Fibroblast of skin of left biceps (primary cell): ENCODE measurements around the gene SCN8A.

ENCODE experiments used
- DNase-seq, 2 experiments: peaks; one replicate each; pipeline ENCODE4 v3.0.0-alpha.2; 2013; ENCODE audit warnings: low read depth in 2 of 2

SCN8A gene

DNA sequence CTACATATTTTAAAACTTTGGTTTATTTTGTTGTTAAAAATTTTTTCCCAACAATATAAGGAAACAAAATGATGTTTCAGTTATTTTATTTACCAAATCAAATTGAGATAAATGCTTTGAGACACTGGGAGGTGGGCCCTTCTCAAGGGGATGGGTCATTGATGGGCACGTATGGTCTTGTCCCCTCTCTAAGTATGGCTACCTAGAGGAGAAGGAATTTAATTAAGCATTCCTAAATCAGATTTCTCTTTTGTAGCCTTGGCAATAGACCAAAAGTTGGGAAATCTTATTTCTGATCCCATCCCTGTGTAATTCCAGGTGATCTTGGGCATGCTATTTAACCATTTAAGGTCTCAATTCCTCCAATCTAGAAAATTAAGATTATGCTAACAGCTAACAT, 79.0 kb downstream of the SCN8A start:
- DNase-seq: no peak

GRCh38 chr12:51672334-51672733, 81.3 kb downstream of the SCN8A start:
- no peak for DNase-seq

- no peak for DNase-seq
These were observed 84.2 kb downstream of the SCN8A start for GRCh38 chr12:51675071-51675803.

- no peak for DNase-seq
These were observed 85.8 kb downstream of the SCN8A start for GRCh38 chr12:51676875-51677274.

DNA sequence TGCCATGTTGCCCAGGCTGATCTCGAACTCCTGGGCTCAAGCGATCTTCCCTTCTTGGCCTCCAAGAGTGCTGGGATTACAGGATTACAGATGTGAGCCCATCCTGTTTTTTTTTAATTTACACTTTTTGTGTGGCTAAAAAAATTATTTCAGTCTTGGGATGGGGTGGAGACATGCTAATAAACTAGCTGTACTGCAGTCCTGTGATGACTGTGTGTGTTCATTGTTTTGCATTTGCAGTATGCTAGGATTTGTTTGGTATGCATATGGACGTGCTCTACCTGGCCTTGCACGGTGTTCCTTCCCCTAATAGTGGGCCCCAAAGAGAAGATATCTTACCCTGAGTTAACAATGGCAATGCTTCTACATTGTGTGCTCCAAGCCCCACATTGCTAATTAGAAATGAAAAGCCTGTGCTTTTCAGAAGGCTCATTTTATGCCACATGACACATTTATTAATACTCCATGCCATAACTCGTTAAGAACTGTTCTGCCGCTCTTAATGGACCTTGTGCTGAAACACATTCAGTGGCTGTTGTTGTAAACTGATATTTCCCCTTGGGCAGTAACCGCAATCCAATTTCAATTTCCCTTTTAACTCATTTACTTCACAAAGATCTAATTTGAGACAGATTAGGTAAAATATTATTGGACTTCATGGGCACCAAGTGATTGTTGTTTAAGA, 86.4 kb downstream of the SCN8A start:
- DNase-seq: no peak

DNA sequence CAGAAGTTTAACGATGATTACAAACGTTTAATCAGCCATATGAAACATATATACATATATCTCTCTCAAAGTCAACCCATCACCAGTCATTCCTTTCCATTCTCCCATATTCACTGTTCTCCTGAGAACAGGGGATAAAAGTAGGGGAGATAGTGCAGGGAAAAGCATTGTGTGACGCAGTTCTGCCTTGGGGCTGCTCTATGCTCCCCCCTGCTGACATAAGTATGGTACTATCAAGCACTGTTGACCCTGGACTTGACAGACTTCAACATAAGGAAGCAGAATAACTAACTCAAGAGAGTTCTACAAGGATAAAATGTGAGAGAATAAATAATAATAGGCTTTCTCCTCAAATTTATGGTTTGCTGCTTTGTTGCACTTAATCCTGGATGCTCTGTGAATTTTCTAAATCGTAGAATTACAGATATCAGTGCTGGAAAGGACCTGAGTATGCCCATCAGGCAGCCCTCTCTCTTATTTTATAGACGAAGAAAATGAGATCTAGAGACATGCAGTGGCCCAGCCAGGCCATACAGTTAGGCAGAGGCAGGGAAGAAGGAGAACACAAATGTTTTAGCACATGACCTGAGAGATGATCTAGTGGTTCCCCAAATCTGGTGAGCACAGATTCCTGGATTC, 87.2 kb downstream of the SCN8A start:
- no peak for DNase-seq

DNA sequence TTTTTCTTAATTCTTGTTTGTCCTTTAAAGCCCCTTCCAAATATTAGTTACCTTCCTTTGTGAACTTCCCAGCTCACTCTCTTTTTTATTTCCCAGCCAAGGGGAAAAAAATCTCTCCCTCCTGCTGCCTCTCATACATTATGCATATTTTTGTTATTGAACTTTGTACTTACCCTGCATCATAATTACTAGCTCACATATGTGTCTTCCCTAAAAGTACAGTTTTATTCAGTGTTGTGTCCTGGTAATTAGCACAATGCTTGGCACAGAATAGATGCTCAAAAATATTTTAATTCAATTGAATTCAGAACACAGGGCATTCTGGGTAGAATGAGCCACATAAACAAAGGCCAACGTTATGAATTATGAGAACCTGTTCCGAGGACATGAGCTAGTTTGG, 91.9 kb downstream of the SCN8A start:
- DNase-seq: no peak

DNA sequence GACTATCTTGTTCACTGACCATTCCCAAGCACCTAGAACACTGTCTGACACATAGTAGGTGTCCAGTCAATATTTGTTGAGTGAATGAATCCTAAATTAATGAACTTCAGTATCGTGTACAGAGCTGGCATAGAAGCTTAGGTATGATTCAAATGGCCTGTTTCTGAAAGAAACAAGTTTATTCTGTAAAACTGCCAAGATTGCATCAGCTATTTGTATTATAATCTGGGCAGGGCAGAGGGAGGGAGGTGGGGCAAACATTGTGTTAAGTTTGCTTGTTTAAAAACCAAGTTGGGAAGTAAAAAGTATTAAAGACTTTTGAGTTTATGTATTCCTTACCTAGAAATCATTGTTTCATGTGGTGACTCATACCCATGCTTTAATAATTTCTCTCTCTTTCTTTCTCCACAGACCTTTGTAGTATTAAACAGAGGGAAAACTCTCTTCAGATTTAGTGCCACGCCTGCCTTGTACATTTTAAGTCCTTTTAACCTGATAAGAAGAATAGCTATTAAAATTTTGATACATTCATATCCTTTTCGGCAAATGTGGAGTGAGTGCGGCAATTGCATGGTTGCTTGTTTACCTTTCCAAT, 92.8 kb downstream of the SCN8A start:
- DNase-seq: no peak

DNA sequence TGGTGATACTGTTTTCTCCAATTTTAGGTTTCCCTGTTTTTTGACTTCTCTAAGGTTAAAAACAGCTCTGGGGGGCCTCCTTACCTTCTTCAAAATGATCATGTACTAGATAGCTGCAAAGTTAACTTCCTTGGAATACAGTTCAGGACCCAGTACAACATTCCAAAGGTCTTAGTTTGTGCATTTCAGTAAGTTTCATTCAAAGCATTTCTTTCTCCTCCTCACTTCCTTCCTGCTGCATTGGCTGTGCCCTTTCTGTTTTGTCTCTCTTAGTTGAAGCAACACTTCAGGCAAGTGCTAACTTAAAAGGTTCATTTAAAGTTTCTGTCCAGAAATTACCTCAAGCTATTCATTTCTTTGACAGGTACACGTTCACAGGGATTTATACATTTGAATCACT, 95.7 kb downstream of the SCN8A start:
- DNase-seq: peak in 1 of 2 experiments; percentile 36

- DNase-seq: peak; percentile 45 to 47
These were observed 96.1 kb downstream of the SCN8A start for GRCh38 chr12:51687177-51687576.

DNA sequence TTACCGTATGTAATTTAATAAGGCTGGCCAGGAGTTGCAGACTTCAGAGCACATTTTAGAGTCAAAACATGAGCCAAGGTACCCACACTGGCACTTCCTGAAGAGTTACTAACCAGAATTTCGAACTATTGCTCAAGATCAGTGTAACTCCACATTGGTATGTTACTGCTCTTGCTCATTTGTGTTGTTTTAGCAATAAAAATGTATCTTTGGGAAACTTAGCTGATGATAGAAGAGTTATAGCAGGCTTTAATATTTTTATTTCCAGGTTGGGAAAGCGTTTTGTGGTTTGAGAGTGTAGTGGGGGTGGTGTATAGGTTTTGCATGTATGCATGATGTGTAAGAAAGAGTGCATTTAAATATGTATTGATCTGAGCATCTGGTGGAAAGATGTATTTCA, 96.6 kb downstream of the SCN8A start:
- peak; percentile 89 to 91 for DNase-seq

DNA sequence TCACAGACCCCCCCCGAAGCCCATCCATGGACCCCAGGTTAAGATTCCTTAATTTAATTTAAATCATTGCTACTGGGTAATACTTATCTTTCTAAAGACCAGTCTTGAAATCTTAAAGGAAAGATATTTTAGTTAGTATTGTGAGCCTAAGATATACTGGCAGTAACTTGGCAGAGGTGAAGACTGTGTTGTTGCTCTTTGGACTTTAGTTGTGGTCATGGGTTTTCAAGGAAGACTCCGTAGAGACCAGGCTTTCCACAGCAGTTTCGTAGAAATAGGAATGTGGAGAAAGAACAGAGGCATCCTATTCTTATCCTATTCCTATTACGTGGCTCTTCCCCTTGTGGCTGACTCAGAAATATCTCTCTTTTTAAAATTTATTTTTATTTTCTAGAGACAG, 99.0 kb downstream of the SCN8A start:
- DNase-seq: no peak

DNA sequence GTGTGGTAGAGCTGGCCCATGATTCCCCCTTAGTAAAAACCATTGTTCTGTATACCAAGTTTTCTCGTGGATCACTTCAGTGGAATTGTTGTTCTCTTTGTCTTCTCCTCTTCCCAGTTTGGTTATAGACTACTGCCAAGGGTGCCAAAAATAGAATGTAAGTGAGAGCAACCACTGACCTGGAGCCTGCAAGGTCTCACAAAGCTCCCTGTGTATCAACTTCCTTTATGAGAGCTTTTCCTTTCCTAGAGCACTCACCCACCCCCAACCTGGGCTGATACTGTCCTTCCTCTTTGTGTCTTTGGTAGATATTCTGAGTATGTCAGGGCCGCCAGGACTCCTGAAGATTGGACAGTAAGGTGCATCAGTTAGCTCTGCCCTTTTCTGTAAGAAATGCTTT, 101.0 kb downstream of the SCN8A start:
- DNase-seq: no peak

GRCh38 chr12:51693569-51693968, 102.5 kb downstream of the SCN8A start:
- no peak for DNase-seq

GRCh38 chr12:51694146-51694545, 103.1 kb downstream of the SCN8A start:
- DNase-seq: no peak

DNA sequence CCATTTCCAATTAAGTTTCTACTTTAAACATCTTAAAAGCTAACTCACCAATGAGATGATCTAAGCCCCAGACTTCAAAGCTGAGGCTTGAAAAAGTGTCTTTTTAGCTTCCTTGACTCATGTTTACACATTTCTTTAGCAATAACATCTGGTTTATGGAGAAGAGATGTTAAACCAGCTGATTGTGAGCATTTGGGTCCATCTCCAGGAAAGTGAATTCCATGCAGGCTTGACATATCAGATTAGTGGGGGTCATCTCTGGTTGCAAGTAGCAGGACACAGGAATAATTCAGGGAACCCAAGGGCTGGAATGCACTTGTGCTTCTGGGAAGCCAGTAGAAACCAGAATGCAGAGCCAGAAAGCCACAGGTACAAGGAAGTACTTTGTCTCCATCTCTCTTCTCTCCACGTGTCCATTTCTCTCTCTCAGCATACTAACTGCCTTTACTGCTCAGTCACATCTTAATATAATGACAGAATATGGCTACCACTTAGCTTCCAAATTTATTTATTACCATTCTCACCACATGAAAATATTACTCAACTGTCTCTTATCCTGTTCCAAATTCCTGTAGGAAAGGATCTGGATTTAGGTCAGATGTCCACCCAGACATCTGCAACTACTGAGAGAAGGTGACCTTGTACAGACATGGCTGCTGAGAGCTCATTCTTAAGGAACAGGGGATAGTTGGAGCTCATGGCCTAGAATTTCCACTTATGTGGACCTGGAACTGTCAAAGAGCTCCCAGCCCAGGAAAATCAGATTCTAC, 104.4 kb downstream of the SCN8A start:
- DNase-seq: no peak

DNA sequence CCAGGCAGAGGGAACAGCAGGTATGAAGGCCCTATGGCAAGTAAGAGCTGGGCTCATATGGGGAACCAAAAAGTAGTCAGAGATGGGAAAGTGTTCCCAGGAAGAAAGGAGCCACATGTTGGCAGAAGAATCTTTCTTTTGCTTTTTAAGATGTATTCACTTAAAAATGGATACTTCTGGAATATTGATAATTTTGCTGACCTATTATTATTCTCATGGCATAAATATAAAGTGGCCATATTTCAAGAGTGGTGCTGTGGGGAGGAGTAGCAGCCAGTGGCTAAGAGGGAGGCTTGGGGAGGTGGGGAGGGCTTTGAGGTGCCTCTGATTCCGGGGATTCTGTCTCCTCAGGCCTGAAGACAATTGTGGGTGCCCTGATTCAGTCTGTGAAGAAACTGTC, 108.2 kb downstream of the SCN8A start:
- no peak for DNase-seq

DNA sequence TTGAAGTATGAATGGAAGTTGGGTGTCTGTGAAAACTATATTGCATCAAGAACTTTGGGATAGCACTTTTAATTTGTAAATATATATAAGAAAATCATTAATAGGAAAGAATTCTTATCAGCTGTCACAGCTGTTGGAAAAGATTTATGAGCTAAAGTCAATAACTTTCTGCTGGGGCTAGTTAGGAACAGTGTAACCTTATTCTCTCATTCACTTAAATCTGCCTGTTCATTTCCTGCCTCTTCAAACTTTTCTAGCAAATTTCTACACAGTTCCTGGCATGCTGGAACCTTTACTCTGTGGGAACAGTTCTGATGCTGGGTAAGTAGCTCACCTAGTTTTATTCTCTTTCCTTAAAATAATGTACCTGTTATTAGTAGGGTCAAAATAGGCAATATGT, 109.9 kb downstream of the SCN8A start:
- no peak for DNase-seq

GRCh38 chr12:51702587-51702986, 111.6 kb downstream of the SCN8A start:
- no peak for DNase-seq

DNA sequence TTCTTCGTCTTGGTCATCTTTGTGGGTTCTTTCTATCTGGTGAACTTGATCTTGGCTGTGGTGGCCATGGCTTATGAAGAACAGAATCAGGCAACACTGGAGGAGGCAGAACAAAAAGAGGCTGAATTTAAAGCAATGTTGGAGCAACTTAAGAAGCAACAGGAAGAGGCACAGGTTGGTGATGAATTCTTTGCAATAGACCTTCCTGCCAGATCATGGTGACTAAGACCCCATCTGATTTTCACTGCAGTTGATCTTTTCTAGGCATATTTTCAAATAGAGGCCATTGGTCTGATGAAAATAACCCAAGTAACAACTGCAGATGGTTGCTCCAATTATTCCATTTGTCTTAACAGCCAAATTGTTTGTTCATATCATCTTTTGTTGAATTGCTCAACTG, 114.4 kb downstream of the SCN8A start:
- no peak for DNase-seq

- no peak for DNase-seq
These were observed 115.2 kb downstream of the SCN8A start for GRCh38 chr12:51706206-51706605.

DNA sequence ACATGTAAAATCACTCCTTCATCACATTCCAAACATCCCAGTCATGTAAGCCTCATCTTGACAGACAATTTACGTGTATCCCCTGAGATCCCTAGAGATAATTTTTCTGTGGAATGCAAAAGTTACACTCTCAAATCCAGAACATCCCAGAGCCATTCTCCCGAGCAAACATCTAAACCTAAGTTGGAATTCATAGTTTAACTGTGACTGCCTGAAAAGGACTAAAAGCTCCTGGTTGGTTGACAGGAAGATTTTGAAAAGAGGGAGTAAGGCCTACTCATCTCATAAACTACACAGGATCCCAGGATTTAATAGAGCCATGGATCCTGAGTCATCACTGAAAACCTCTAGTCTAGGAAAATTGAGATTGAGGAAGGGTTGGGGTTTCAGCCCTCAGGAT, 123.6 kb downstream of the SCN8A start:
- peak; percentile 60 to 63 for DNase-seq
